HEK293T (cell line): ENCODE data around the gene PAPOLG.

Experiments
- BHLHE40 ChIP-seq: fragments of 450-650 bp; IDR thresholded peaks from 2 replicates; pipeline ENCODE4 v1.6.1; 2016; ENCODE audit warnings: mild to moderate bottlenecking, moderate library complexity, borderline replicate concordance
- L3MBTL2 ChIP-seq: fragments of 450-650 bp; conservative IDR thresholded peaks from 2 replicates; pipeline ENCODE4 v1.6.1; 2016; ENCODE audit warnings: mild to moderate bottlenecking
- ZNF384 ChIP-seq: fragments of 450-650 bp; IDR thresholded peaks from 2 replicates; pipeline ENCODE4 v1.6.1; 2016

GRCh38 chr2:60806595-60806987 lies 50.5 kb downstream of the PAPOLG start:
- TF ChIP-seq ZNF384 (no peak), BHLHE40 (no peak), L3MBTL2 (no peak)
